ENCODE measurements around the gene EHD4. TPM values are rescaled to one million over a fixed set of nuclear protein-coding genes. Genes with fewer than 3 reads are reported as not detected.

Gene EHD4
- total RNA-seq, 1 donor from 2014 or later = 30.2 TPM

DNA sequence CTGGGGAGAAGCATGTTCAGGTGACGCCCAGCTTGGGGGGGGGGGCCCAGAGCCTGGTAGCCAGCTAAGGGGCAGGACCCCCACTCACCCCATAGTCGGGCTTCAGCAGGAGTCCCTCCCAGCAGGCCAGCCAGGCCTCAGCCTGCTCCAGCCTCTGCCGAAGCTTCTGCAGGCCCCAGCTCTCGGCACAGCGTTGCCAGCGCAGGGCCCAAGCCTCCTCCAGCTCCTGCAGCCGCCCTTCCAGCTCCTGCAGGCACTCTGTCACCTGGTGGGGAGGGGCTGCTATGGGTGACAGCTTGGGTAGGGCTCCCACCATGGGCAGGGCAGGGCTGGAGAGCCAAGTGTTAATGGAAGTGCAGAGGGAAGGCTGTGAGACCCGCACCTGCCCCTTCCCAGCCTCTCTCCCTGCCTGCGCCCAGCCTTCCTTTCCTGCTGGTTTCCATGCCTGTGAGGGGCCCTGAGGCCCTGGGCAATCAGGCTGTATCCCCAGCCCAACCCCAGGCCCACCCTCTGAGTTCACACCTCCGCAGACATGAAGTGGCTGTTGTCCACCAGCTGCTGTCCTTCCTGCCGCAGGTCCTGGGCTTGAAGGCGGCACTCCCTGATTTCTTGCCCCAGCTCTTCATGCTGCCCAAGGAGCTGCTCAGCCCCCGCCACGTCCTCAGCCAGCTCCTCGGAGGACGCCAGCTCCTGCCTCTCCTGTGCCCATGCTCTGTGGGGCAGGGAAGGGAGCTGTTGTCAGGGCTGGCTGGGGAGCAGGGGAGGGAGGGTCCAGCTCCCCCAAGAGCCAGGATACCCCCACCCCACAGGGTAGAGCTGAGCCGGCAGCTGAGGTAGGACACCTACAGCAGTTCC, 119.4 kb downstream of the EHD4 start:
- H3K4me3 ChIP-seq (ENCODE audit: low read depth, low read length) = no peak overlapping the region
- TF ChIP-seq, protein P1, sequence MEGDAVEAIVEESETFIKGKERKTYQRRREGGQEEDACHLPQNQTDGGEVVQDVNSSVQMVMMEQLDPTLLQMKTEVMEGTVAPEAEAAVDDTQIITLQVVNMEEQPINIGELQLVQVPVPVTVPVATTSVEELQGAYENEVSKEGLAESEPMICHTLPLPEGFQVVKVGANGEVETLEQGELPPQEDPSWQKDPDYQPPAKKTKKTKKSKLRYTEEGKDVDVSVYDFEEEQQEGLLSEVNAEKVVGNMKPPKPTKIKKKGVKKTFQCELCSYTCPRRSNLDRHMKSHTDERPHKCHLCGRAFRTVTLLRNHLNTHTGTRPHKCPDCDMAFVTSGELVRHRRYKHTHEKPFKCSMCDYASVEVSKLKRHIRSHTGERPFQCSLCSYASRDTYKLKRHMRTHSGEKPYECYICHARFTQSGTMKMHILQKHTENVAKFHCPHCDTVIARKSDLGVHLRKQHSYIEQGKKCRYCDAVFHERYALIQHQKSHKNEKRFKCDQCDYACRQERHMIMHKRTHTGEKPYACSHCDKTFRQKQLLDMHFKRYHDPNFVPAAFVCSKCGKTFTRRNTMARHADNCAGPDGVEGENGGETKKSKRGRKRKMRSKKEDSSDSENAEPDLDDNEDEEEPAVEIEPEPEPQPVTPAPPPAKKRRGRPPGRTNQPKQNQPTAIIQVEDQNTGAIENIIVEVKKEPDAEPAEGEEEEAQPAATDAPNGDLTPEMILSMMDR (conservative IDR thresholded peaks at IDR 0.05; ENCODE audit: low read depth, low read length) = no peak
- no peak for DNase-seq (ENCODE audit: low read depth)

DNA sequence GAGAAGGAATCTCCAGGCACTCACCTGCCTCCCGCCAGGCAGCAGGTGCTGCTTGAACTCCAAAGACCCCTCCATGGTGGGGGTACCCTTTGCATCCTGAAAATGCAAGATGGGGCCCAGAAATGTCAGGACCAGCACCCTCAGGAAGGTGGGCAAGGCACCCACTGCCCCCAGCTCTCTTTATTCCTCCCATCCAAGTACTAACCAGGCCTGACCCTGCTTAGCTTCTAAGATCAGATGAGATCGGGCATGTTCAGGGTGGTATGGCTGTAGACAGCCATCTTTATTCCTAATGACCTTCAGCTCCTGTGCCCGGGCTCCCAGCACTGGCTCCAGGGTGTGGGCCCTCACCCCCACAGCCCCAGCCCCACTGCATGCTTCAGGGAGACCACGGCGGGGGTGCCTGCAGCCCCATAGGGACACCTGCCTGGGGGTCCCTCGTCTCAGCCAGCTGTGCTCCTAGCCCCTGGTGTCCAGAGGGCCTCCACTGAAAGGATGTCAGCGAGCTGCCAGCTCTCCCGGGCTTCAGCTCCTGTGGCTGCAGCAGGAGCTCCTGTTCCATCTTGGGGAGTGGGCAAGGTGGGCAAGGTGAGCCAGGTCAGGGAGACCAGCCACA, 120.5 kb downstream of the EHD4 start:
- TF ChIP-seq, protein P1 (conservative IDR thresholded peaks at IDR 0.05; ENCODE audit: low read depth, low read length) = no peak
- H3K4me3 ChIP-seq (ENCODE audit: low read depth, low read length) = no peak overlapping the region

DNA sequence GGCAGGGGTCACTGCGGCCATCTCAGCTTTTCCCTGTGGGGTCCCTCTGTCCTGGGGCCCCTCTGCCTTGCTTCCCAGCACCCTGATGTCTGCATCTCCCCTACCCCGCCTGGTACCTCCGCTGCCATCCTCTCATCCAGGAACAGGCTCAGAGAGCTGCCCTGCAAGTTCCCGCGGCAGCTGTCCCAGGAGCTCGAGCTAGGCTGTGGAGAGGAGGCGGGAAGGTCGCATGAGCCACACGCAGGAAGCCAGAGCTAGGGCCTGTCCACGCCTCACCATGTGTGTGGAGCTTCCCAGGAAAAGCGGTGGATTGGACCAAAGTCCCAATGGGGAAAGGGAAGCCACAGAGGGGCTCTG, 121.2 kb downstream of the EHD4 start:
- no peak overlapping the region for H3K4me3 ChIP-seq (ENCODE audit: low read depth, low read length)
- DNase-seq (ENCODE audit: low read depth) = no peak
- TF ChIP-seq, protein P1 (conservative IDR thresholded peaks at IDR 0.05; ENCODE audit: low read depth, low read length) = no peak

More for the DNA sequence above, 120.5 kb downstream of the EHD4 start:
- DNase-seq (ENCODE audit: low read depth) = no peak

DNA sequence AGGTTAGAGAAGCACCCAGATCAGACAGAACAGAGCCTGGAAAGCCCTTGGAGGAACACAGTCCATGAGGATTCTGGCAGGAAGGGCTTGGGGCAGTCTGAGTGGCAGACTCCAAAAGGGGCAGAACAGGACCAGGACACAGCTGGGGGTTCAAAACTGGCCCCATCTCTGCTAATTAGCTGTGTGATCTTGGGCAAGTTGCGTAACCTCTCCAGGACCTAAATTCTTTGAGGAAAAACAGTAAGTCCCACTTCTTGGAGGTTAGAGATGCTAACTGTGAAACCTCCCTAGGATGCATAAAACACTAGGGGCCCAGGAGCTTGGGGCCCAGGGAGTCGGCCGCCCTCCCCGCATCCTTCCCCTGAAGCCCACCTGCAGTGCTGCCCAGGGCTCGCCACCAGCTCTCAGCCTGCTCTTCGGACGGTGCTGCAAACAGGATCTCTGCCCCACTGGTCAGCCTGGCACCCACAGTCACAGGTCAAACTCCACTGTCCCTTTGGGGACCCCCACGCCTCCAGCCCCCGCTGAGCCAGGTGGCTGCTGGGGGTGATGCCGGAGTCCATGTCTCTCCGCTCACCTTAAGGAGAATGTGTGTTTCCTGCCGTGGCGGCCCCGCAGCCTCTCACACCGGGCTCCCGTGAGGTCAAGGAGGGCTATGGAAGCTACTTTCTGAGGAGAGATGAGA, 121.7 kb downstream of the EHD4 start:
- H3K4me3 ChIP-seq (ENCODE audit: low read depth, low read length) = no peak overlapping the region
- TF ChIP-seq, protein P1 (conservative IDR thresholded peaks at IDR 0.05; ENCODE audit: low read depth, low read length) = no peak
- DNase-seq (ENCODE audit: low read depth) = no peak

DNA sequence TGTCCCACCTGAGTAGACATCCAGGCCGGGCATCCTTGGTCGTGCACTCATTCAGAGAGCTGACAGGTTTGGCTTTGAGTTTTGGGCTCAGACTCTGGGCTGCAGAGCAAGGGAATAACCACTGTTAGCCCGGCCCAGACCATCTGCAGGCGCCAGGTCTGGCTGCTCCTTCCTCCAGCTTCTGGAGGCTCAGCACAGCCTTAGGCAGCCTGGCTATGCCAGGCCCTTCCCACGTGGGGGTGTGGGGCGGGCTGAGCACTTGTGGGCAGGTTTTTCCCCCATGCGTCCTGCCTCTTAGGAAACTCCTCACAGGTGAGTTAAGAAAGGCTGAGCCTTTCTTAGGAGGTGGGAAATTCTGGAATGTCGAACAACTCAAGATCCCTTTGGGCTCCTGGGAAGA, 122.5 kb downstream of the EHD4 start:
- no peak overlapping the region for H3K4me3 ChIP-seq (ENCODE audit: low read depth, low read length)
- TF ChIP-seq, protein P1 (conservative IDR thresholded peaks at IDR 0.05; ENCODE audit: low read depth, low read length) = no peak
- DNase-seq (ENCODE audit: low read depth) = no peak

DNA sequence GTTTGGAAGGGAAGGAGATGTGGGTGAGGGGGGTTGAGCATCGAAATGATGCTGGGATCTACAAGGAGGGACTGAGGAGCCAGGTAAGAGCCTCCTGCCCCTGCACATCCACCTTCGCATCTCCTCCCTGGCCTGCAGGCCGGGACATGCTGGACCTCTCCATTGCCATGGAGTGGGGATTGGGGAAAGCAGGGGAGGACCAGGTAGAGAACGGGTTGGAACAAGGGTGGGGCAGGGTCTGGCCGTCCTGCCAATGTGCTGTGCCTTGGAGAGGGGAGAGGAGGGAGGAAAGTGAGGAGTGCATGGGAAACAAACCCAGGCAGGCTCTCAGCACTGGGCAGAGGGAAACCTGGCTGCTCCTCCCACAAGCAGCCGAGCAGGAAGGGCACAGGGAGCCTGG, 123.2 kb downstream of the EHD4 start:
- H3K4me3 ChIP-seq (ENCODE audit: low read depth, low read length) = no peak overlapping the region
- TF ChIP-seq, protein P1 (conservative IDR thresholded peaks at IDR 0.05; ENCODE audit: low read depth, low read length) = no peak
- no peak for DNase-seq (ENCODE audit: low read depth)

All from epithelial cell of proximal tubule (primary cell).